H1 (cell line): ENCODE data around the gene DNM1L. TPM values are rescaled to one million over a fixed set of nuclear protein-coding genes. Genes with fewer than 3 reads are reported as not detected.

Source experiments
- CTCF ChIA-PET: fragments of 300-600 bp; sonication (Branson Sonifier 250); formaldehyde crosslinking; loops from one replicate; lab custom pipeline; 2021; ENCODE audit not compliant: partially characterized antibody; lab: Charles Lee
- POLR2A ChIA-PET: fragments of 300-600 bp; sonication (Branson Sonifier 250); formaldehyde crosslinking; loops from one replicate; lab custom pipeline; 2021; ENCODE audit warnings: inconsistent platforms; ENCODE audit not compliant: partially characterized antibody; lab: Charles Lee
- DNase-seq, 2 experiments: peaks; one replicate each; pipeline versions ENCODE4 v3.0.0 to v3.0.0-alpha.2; 2010 to 2022; ENCODE audit warnings: low spot score in 2 of 2, low read depth in 1 of 2, mixed read lengths in 1 of 2
- FAIRE-seq: peaks from 2 replicates; lab custom pipeline; 2011; peaks lifted over from hg19 to GRCh38; lab: Jason Lieb, UNC
- H2AFZ ChIP-seq: 2 replicates; pipeline ENCODE4 v1.8.1; 2012; ENCODE audit warnings: low read length, inconsistent platforms
- H2AK5ac ChIP-seq: 2 replicates; pipeline ENCODE4 v1.6.1; 2013; ENCODE audit warnings: low read depth, low read length
- H2BK120ac ChIP-seq: replicated peaks from 2 replicates; pipeline ENCODE3; 2013; ENCODE audit warnings: low read depth, low read length, inconsistent platforms
- H2BK12ac ChIP-seq: 2 replicates; pipeline ENCODE4 v1.6.1; 2013; ENCODE audit warnings: low read depth, low read length
- H2BK15ac ChIP-seq: 2 replicates; pipeline ENCODE4 v1.6.1; 2013; ENCODE audit warnings: low read length
- H2BK20ac ChIP-seq: 2 replicates; pipeline ENCODE4 v1.6.1; 2013; ENCODE audit warnings: low read length
- H2BK5ac ChIP-seq: 2 replicates; pipeline ENCODE4 v1.6.1; 2013; ENCODE audit warnings: low read depth, low read length
- H3K14ac ChIP-seq: 2 replicates; pipeline ENCODE4 v1.6.1; 2013; ENCODE audit warnings: inconsistent platforms; ENCODE audit not compliant: insufficient read length
- H3K18ac ChIP-seq: 2 replicates; pipeline ENCODE4 v1.6.1; 2013; ENCODE audit warnings: low read length; ENCODE audit errors: extremely low read depth
- H3K23ac ChIP-seq: 2 replicates; pipeline ENCODE4 v1.6.1; 2013; ENCODE audit warnings: inconsistent platforms; ENCODE audit not compliant: insufficient read length
- H3K23me2 ChIP-seq: 2 replicates; pipeline ENCODE4 v1.6.1; 2013; ENCODE audit warnings: low read depth, low read length
- H3K27ac ChIP-seq: 2 replicates; pipeline ENCODE4 v1.6.1; 2011; ENCODE audit warnings: low read depth, low read length, inconsistent platforms
- H3K27me3 ChIP-seq, 4 experiments: replicated peaks in 1 of 4; 1 replicate in 1 of 4; 2 replicates in 3 of 4; pipeline versions ENCODE4 v1.6.1 to v1.8.1; 2011 to 2013; ENCODE audit warnings: low read length in 3 of 4, mild to moderate bottlenecking in 3 of 4, inconsistent platforms in 2 of 4, mixed read lengths in 2 of 4, moderate library complexity in 1 of 4; ENCODE audit not compliant: control insufficient read depth in 3 of 4, insufficient read depth in 3 of 4; ENCODE audit errors: extremely low read depth in 1 of 4
- H3K36me3 ChIP-seq, 4 experiments: 2 replicates each; pipeline versions ENCODE4 v1.6.1 to v1.8.1; 2011 to 2013; ENCODE audit warnings: mild to moderate bottlenecking in 4 of 4, low read length in 3 of 4, moderate library complexity in 2 of 4, control low read depth in 1 of 4, inconsistent platforms in 1 of 4; ENCODE audit not compliant: insufficient read depth in 4 of 4, control insufficient read depth in 2 of 4
- H3K4ac ChIP-seq: replicated peaks from 2 replicates; pipeline ENCODE3; 2013; ENCODE audit warnings: low read length, low read depth, mixed read lengths, inconsistent platforms; ENCODE audit not compliant: insufficient read length
- H3K4me1 ChIP-seq, 4 experiments: replicated peaks in 1 of 4; 1 replicate in 1 of 4; 2 replicates in 3 of 4; pipeline versions ENCODE4 v1.6.1 to v1.8.1; 2011 to 2013; ENCODE audit warnings: low read length in 3 of 4, inconsistent platforms in 2 of 4, mixed read lengths in 1 of 4; ENCODE audit not compliant: insufficient read depth in 4 of 4, control insufficient read depth in 3 of 4
- H3K4me2 ChIP-seq, 2 experiments: 2 replicates each; pipeline versions ENCODE4 v1.6.1 to v1.8.1; 2011 to 2013; ENCODE audit warnings: low read depth in 2 of 2, low read length in 2 of 2, control low read depth in 1 of 2, inconsistent platforms in 1 of 2, mild to moderate bottlenecking in 1 of 2; ENCODE audit not compliant: insufficient read depth in 1 of 2
- H3K4me3 ChIP-seq, 4 experiments: fragments of 200-600, 300-600 bp in 1 of 4; sonication (generic), shearing (Covaris generic), sonication (Bioruptor Twin) in 1 of 4; 2 replicates each; pipeline versions ENCODE4 v1.5.1 to v1.8.1; 2011 to 2016; ENCODE audit warnings: low read length in 4 of 4, low read depth in 3 of 4, control low read depth in 2 of 4, inconsistent platforms in 2 of 4, mild to moderate bottlenecking in 2 of 4, mixed read lengths in 1 of 4, moderate library complexity in 1 of 4; ENCODE audit not compliant: insufficient read depth in 2 of 4; ENCODE audit errors: extremely low read depth in 1 of 4
- H3K56ac ChIP-seq: replicated peaks from 2 replicates; pipeline ENCODE3; 2013; ENCODE audit warnings: low read depth, mild to moderate bottlenecking, mixed read lengths, low read length, inconsistent platforms; ENCODE audit not compliant: insufficient read length
- H3K79me1 ChIP-seq: 2 replicates; pipeline ENCODE4 v1.6.1; 2013; ENCODE audit warnings: low read depth, low read length, control low read depth
- H3K79me2 ChIP-seq, 2 experiments: 2 replicates each; pipeline versions ENCODE4 v1.6.1 to v1.8.1; 2012 to 2013; ENCODE audit warnings: low read length in 2 of 2, mild to moderate bottlenecking in 2 of 2, inconsistent platforms in 1 of 2; ENCODE audit not compliant: insufficient read depth in 2 of 2, control insufficient read depth in 1 of 2
- H3K9ac ChIP-seq, 4 experiments: replicated peaks in 1 of 4; 1 replicate in 1 of 4; 2 replicates in 3 of 4; pipeline versions ENCODE4 v1.6.1 to v1.8.1; 2011 to 2013; ENCODE audit warnings: low read depth in 3 of 4, low read length in 3 of 4, control low read depth in 2 of 4, mild to moderate bottlenecking in 2 of 4, moderate library complexity in 2 of 4, inconsistent platforms in 1 of 4; ENCODE audit errors: extremely low read depth in 1 of 4
- H3K9me3 ChIP-seq, 2 experiments: 2 replicates each; pipeline versions ENCODE4 v1.6.1 to v1.8.1; 2012 to 2013; ENCODE audit warnings: mild to moderate bottlenecking in 2 of 2, moderate library complexity in 2 of 2, control low read depth in 1 of 2, inconsistent platforms in 1 of 2, low read depth in 1 of 2, low read length in 1 of 2, mixed read lengths in 1 of 2; ENCODE audit not compliant: insufficient read depth in 2 of 2
- H4K20me1 ChIP-seq, 2 experiments: replicated peaks in 1 of 2; 2 replicates each; pipeline versions ENCODE3 to v1.8.1; 2011 to 2013; ENCODE audit warnings: inconsistent platforms in 2 of 2, low read length in 2 of 2, mild to moderate bottlenecking in 1 of 2; ENCODE audit not compliant: insufficient read depth in 2 of 2, control insufficient read depth in 1 of 2
- H4K5ac ChIP-seq: 2 replicates; pipeline ENCODE4 v1.6.1; 2013; ENCODE audit warnings: low read length, low read depth, mixed read lengths, inconsistent platforms; ENCODE audit not compliant: insufficient read length
- H4K8ac ChIP-seq: 2 replicates; pipeline ENCODE4 v1.8.0; 2013; ENCODE audit warnings: mild to moderate bottlenecking, moderate library complexity, low read length, inconsistent platforms; ENCODE audit not compliant: insufficient read depth; ENCODE audit errors: extremely low read depth
- H4K91ac ChIP-seq: replicated peaks from 2 replicates; pipeline ENCODE3; 2013; ENCODE audit warnings: low read length, mixed read lengths, inconsistent platforms; ENCODE audit not compliant: insufficient read length
- BCL11A ChIP-seq, 2 experiments: IDR thresholded peaks; one replicate each; pipeline ENCODE4 v1.6.1; 2011; ENCODE audit warnings: low read depth in 2 of 2, low read length in 2 of 2, mild to moderate bottlenecking in 2 of 2
- CHD1 ChIP-seq: IDR thresholded peaks from 2 replicates; pipeline ENCODE4 v1.6.1; 2012; ENCODE audit warnings: low read depth, low read length, improper control_type of control experiment
- CREB1 ChIP-seq: IDR thresholded peaks from 2 replicates; pipeline ENCODE4 v1.6.1; 2012; ENCODE audit warnings: inconsistent platforms
- NRF1 ChIP-seq: IDR thresholded peaks from 2 replicates; pipeline ENCODE4 v1.6.1; 2011; ENCODE audit warnings: mild to moderate bottlenecking, low read depth, low read length, improper control_type of control experiment
- SIRT6 ChIP-seq: IDR thresholded peaks from one replicate; pipeline ENCODE4 v1.7.1; 2012; ENCODE audit warnings: low read length, inconsistent platforms
- SP4 ChIP-seq: IDR thresholded peaks from 2 replicates; pipeline ENCODE4 v1.6.1; 2012; ENCODE audit warnings: low read length, inconsistent platforms
- WGBS, 2 experiments: shearing (Covaris generic) in 1 of 2; methylation state at CpG; one replicate each; pipeline versions ENCODE4 v1.1.6 to v1.1.7; 2013 to 2015; ENCODE audit warnings: low lambda C conversion rate in 2 of 2, mixed read lengths in 2 of 2, inconsistent platforms in 1 of 2, low coverage in 1 of 2, missing lambda C conversion rate in 1 of 2; ENCODE audit not compliant: insufficient replicate concordance in 2 of 2, insufficient coverage in 1 of 2, insufficient read length in 1 of 2; ENCODE audit errors: extremely low coverage in 1 of 2, missing lambda C conversion rate in 1 of 2; 5-methylcytosine and 5-hydroxymethylcytosine counted together
- polyA plus RNA-seq, 7 experiments: library from polyadenylated mRNA; depleted of rRNA in 3 of 7; stranded (reverse) in 5 of 7; unstranded in 2 of 7; fragments of >200 nt in 5 of 7; fragments of 200-250 nt in 2 of 7; gene quantifications; 1 replicate in 5 of 7; 2 replicates in 1 of 7; 4 replicates in 1 of 7; pipeline versions ENCODE4 v1.2.1 to v1.2.3, GENCODE V29; 2011 to 2013; ENCODE audit warnings: missing spikeins in 2 of 7, mixed read lengths in 2 of 7
- total RNA-seq: library from RNA; stranded (reverse); fragmentation: NEBNext Ultra II Directional; extraction: Animal tissue kit (Norgen Biotek cat#: 25700); gene quantifications from 2 replicates; pipeline ENCODE4 v1.2.1, GENCODE V29; 2021

DNM1L gene
- total and polyA plus RNA-seq, 2 of the 8 experiments (the other 6 are each of a cell fraction or from before 2014, with no cell fraction given) = 23.7 to 93.9 TPM

DNA sequence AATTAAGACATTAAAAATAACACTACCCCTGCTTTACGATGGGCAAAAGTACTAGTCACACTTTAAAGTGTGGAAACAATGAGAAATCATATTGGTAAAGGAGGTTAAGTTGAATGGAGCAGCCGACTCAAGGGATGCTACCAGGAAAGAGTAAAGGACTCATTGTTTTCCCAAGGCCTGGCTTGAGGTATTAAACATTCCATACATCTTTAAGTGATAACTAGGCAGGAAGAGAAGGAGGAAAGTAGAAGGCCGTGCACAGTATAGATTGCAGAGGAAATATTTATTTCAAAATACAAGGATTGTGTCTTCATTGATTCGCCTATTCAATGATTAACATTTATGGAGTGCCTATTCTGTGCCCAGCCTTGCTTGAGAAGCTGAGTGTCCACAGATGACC, 97.2 kb downstream of the DNM1L start:
- no peak overlapping the region for H3K56ac ChIP-seq
- no peak overlapping the region for H2BK12ac ChIP-seq
- no peak overlapping the region for H3K23ac ChIP-seq
- WGBS, 2 experiments = 93% methylated on average over 4 of the region's 4 CpGs; no CpG with 5 or more reads in 1 of the 2 experiments
- H3K4me2 ChIP-seq = no peak overlapping the region
- no peak overlapping the region for H3K18ac ChIP-seq
- ChIA-PET POLR2A (interaction anchor here (0.6 kb wide), 1 partner anchor 122 kb away, joined by 3 read pairs; no protein-coding TSS in a partner anchor), CTCF (no interaction called here)
- no peak overlapping the region for H4K91ac ChIP-seq
- no peaks in the 10 kb centered on the region for H3K79me2 ChIP-seq
- no peak for FAIRE-seq
- no peak overlapping the region for H4K5ac ChIP-seq
- H3K9ac ChIP-seq = no peak overlapping the region
- no peak overlapping the region for H2BK15ac ChIP-seq
- H2BK5ac ChIP-seq = no peak overlapping the region
- no peaks in the 10 kb centered on the region for H3K79me1 ChIP-seq
- no peak overlapping the region for H2BK120ac ChIP-seq
- no peaks in the 10 kb centered on the region for H4K20me1 ChIP-seq
- no peak overlapping the region for H2BK20ac ChIP-seq
- no peaks in the 10 kb centered on the region for H3K23me2 ChIP-seq
- no peaks in the 10 kb centered on the region for H3K36me3 ChIP-seq
- no peak overlapping the region for H2AFZ ChIP-seq
- no peak overlapping the region for H4K8ac ChIP-seq
- no peak for DNase-seq
- no peak overlapping the region for H2AK5ac ChIP-seq
- H3K4me3 ChIP-seq = no peak overlapping the region
- no peaks in the 10 kb centered on the region for H3K27me3 ChIP-seq
- no peak overlapping the region for H3K27ac ChIP-seq
- H3K9me3 ChIP-seq = no peaks in the 10 kb centered on the region
- H3K4ac ChIP-seq = no peak overlapping the region
- no peak overlapping the region for H3K14ac ChIP-seq
- H3K4me1 ChIP-seq = no peaks in the 10 kb centered on the region
- TF ChIP-seq BCL11A (IDR thresholded peaks at IDR 0.05; ENCODE audit: low read depth in 2 of 2, low read length in 2 of 2) = no peak
- no peak for TF ChIP-seq NRF1
- no peak for TF ChIP-seq SP4
- TF ChIP-seq SIRT6 = no peak
- TF ChIP-seq CHD1 = no peak
- TF ChIP-seq CREB1 = no peak
